Measurements from ENCODE around the gene PRSS58.

GRCh38 chr7:142307246-142307900 is 49.5 kb upstream of the PRSS58 start:
- TF ChIP-seq GATA3 (IDR thresholded peaks at IDR 0.05; ENCODE audit: low read depth, low read length) (no peak), GATA2 (IDR thresholded peaks at IDR 0.05; ENCODE audit: low read depth, low read length) (no peak)

Measured in SH-SY5Y (cell line).